ENCODE results near the gene RPS16.

The RPS16 gene

DNA sequence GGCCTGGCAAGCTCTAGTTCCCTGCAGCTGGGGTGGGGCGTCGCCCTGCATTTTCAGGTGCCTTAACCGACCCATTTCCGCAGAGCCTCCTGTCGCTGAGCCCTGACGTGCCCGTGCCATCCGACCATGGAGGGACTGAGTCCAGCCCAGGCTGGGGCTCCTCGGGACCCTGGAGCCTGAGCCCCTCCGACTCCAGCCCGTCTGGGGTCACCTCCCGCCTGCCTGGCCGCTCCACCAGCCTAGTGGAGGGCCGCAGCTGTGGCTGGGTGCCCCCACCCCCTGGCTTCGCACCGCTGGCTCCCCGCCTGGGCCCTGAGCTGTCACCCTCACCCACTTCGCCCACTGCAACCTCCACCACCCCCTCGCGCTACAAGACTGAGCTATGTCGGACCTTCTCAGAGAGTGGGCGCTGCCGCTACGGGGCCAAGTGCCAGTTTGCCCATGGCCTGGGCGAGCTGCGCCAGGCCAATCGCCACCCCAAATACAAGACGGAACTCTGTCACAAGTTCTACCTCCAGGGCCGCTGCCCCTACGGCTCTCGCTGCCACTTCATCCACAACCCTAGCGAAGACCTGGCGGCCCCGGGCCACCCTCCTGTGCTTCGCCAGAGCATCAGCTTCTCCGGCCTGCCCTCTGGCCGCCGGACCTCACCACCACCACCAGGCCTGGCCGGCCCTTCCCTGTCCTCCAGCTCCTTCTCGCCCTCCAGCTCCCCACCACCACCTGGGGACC is 27.9 kb downstream of the RPS16 start:
- DNase-seq (ENCODE audit: low read depth), result peak; percentile 33

DNA sequence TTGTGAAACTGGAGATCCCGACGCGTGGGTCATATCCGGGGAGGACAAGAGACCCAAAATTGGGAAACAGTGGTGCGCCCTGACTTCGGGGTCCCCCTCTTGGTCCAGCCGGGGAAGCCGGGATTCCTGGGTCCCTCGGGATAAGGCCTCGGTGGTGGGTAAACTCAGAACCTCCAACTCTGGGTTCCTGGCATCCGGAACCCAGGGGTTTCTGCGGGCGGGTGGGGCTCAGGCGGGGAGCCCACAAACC is 28.4 kb downstream of the RPS16 start:
- no peak for DNase-seq (ENCODE audit: low read depth)

DNA sequence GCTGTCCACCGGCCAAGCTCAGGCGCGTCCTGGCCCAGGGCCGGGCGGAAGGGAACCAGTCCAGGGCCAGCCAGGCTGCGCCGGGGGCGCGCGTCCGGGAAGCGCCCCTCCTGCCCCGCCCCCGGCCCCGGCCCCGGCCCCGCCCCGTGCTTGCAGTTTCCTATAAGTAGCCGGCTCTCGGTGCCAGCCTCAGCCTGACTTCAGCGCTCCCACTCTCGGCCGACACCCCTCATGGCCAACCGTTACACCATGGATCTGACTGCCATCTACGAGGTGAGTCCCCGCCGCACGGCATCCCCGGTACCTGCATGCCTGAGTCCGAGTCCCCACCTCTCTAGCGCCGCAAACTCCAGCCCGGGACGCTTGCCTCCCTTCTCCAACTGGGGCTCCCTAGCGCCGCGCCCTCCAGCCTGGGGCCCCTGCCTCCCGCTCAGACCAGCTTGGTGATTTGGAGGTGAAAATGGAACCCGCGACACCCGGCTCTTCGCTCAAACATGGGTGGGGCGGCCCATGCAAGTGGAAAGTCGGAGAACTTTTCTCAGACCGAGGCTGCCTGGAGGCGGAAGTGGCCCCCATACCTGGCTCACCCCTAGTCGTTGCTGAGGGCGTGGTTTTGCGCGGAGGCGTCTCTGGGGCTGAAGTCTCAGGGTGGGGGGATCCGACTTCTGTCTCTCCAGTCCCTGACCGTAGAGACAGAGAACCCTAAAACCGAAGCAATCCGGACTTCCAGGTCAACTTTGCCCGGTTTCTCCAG is 28.9 kb downstream of the RPS16 start, which contains the start of gene ZFP36:
Gene ZFP36, plus strand, starts transcription at position 192 of the 754 bp plus-strand sequence. Its CDS starts 58 bp downstream, at position 250.
- DNase-seq (ENCODE audit: low read depth), result peak; percentile 81

DNA sequence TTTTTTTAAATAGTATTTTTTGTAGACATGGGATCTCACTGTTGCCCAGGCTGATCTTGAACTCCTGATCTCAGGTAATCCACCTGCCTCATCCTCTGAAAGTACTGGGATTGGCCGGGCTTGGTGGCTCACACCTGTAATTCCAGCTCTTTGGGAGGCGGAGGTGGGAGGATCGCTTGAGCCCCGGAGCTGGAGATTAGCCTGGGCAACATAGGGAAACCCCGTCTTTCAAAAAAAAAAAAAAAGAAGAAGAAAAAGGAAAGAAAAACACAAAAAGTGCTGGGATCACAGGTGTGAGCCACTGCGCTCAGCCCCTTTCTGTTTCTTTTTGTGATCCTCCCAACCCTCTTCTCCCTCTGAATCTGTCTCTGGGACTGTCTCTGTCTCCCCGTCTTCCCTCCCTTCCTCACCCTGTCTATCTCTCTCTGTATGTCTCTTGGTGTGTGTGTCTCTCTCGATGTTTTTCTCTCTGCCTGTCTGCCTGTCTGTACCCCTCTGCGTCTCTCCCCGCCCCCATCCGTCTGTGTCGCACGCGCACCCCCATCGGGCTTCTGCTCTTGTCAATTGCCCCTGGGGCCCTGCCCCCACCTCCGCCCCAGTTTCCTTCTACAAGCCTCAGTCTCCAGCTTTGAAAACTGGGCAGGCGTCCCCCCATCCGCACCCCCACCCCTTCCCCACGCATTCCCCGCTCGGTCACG is 29.6 kb downstream of the RPS16 start:
- DNase-seq (ENCODE audit: low read depth), result no peak

GRCh38 chr19:39405261-39405957 is 30.3 kb downstream of the RPS16 start:
- DNase-seq (ENCODE audit: low read depth), result no peak

- peak; percentile 97 for DNase-seq (ENCODE audit: low read depth)
Measured at GRCh38 chr19:39403331-39404312, 32.1 kb downstream of the RPS16 start.

DNA sequence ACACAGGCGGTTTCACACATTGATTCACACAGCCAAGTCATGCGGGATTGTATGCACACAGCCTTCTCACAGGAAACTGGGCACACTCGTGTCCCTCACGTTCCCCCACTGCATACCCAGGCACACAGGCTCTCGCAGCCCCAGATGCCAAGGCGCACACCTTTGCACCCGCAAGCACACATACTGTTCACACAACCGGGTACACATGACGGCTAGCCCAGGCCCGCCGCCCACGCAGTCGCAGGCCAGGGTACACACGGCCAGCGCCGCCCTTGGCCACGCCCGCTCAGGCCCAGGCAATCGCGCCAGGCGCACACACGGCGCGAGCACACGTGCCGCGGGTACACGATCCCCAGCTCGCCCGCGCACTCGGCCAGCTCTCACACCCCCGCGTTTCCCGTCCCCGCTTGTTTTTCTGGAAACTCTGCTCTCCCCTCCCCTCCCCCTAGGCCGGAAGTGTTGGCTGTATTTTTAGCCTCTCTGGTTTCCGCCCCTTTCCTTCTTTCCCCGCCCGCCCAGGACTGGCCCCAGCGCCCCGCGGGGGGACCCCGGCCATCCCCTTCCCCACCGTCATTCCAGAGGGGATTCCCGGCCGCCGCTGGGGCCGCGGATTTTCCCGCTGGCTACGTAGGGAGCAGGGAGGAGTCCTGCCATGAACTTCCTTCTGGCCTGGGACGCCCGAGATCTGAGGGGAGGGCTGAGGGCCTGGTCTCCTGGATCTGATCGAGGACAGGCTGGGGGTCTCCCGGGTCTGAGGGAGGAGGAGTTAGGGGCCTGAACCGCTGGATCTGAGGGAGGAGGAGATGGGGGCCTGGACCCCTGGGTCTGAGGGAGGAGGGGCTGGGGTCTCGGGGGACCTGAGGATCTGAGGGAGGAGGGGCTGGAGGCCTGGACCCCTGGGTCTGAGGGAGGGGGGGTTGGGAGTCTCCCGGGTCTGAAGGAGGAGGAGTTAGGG is 33.1 kb downstream of the RPS16 start:
- DNase-seq (ENCODE audit: low read depth), result peak; percentile 86

- DNase-seq (ENCODE audit: low read depth), result peak; percentile 73
Measured at GRCh38 chr19:39401549-39402345, 34.0 kb downstream of the RPS16 start.

DNA sequence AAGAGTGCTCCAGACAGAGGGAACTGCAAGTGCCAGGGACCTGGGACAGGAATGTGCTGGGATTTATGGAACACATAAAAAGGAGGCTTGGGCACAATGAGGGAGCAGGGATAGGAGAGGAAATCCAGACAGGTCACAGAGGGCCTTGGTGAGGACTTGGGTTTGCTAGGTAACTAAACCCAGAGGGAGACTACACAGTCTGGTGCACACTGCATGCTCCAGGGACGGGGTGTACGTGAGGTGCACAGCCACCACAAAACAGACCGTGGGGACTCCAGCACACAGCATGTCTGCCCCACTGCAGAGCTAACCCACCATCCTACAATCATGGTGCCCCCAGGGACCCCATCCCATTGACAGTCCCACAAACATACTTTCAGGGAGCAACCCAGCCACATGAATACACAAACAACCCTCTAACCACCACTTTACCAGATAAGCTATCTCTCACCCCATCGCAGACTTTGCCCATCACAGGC is 34.6 kb downstream of the RPS16 start:
- DNase-seq (ENCODE audit: low read depth), result no peak

DNA sequence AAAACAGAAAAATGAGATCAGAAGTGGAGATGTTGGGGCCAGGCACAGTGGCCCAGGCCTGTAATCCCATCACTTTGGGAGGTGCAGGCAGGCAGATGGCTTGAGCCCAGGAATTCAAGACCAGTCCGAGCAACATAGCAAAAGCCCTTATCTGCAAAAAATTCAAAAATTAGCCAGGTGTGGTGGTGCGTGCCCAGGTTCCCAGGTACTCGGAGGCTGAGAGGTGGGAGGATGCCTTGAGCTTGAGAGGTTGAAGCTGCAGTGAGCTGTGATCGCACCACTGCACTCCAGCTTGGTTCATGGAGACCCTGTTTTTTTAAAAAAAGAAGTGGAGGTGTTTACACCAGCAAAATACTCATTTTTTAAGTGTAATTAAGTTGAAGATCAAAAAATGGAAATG is 35.7 kb downstream of the RPS16 start:
- DNase-seq (ENCODE audit: low read depth), result no peak

DNA sequence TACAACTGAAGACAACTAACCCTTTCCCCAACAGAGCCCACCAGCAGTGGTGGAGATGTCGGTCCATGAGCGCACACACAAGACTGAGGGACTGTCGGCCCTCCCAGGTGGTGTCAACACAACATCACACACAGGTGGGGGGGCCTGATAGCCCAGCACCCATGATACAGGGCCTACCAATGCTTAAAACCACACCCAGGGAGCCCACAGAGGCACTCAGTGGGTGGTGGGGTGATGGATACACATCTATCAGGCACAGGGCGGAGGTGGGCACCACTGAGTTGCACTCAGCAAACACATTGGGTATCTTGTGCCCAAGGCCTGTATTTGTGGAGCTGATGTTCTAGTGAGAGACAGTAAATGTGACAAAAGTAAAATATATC is 36.1 kb downstream of the RPS16 start:
- no peak for DNase-seq (ENCODE audit: low read depth)

GRCh38 chr19:39398297-39398864 is 37.4 kb downstream of the RPS16 start:
- DNase-seq (ENCODE audit: low read depth), result peak; percentile 90

- DNase-seq (ENCODE audit: low read depth), result peak; percentile 84
Measured at GRCh38 chr19:39397360-39398296, 38.1 kb downstream of the RPS16 start.

- peak; percentile 100 for DNase-seq (ENCODE audit: low read depth)
Measured at GRCh38 chr19:39390751-39391437, 44.9 kb downstream of the RPS16 start, which contains the start of the genes MED29 and PAF1. MED29 (plus strand) TSS chr19:39391378; CDS start chr19:39391423, 45 bp downstream. PAF1 (minus strand) TSS chr19:39391106; CDS start chr19:39390864, 242 bp downstream.

DNA sequence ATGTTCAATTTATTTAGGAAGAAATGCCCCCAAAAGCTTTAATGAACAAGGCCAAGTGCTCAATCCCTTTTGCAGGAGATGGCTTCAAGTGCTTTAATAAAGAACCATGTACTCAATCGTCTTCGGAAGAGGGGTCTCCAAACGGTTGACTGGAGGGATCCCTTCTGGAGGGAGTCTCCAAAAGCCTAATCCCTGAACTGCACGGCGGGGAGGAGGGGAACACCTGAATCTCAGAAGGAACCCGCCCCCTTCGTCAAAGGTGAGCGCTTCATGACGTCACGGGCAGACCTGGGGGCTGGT is 45.3 kb downstream of the RPS16 start:
- DNase-seq (ENCODE audit: low read depth), result no peak

GRCh38 chr19:39389631-39390414 is 45.9 kb downstream of the RPS16 start:
- no peak for DNase-seq (ENCODE audit: low read depth)
